ENCODE results near the gene ACSS3.

Gene ACSS3

DNA sequence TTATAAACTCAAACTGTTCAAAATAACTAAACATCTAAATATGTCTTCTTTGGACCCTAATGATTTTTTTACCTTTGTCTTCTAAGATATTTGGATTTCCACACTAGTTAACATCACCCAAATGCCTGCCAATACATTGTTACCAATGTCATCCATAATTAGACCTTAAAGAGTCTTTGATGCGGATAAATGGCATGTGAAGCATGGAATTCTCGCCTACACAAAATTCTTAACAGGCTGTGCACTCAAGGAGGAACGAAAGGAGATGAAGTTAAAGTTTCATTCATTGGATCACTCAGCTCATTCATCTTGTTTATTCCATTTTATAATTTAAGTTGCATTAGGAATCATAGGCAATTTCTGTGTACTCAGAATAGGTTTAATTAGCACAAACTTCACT lies 219.7 kb downstream of the ACSS3 start:
- H3K27me3 ChIP-seq (ENCODE audit: control insufficient read depth, insufficient read depth, low read length): no peaks in the 10 kb centered on the region
- H3K9me3 ChIP-seq (ENCODE audit: control insufficient read depth, insufficient read depth, low read length): no peaks in the 10 kb centered on the region
- no peak overlapping the region for H3K27ac ChIP-seq (ENCODE audit: low read depth, low read length)
- no peak overlapping the region for H3K4me3 ChIP-seq (ENCODE audit: low read depth, low read length)
- H3K36me3 ChIP-seq (ENCODE audit: control insufficient read depth, insufficient read depth, low read length): no peaks in the 10 kb centered on the region
- H3K9ac ChIP-seq (ENCODE audit: low read depth, low read length): no peak overlapping the region
- no peaks in the 10 kb centered on the region for H3K4me1 ChIP-seq (ENCODE audit: control insufficient read depth, insufficient read depth, low read length)

DNA sequence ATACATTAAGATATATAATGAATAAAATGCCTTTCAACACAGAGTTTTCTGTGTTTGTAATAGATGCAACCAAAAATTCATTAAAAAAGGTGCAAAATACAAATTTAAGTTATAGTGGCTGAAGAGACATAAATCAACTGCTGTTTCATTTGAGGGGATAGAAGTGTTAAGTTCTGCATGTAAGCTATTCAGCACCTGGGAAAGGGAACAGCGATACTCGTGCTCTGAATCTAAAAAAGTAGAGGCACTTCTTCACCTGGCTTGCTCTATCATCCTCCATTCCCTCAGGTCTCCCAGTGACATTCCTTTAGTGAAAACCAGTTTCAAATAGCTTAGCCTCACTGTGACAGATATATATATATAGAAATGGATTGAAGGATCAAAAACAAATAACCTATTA lies 222.6 kb downstream of the ACSS3 start:
- Histone ChIP-seq H3K27me3 (ENCODE audit: control insufficient read depth, insufficient read depth, low read length) (no peaks in the 10 kb centered on the region), H3K4me1 (ENCODE audit: control insufficient read depth, insufficient read depth, low read length) (no peaks in the 10 kb centered on the region), H3K4me3 (ENCODE audit: low read depth, low read length) (no peak overlapping the region), H3K9ac (ENCODE audit: low read depth, low read length) (no peak overlapping the region), H3K9me3 (ENCODE audit: control insufficient read depth, insufficient read depth, low read length) (no peaks in the 10 kb centered on the region), H3K27ac (ENCODE audit: low read depth, low read length) (no peak overlapping the region), H3K36me3 (ENCODE audit: control insufficient read depth, insufficient read depth, low read length) (no peaks in the 10 kb centered on the region)

DNA sequence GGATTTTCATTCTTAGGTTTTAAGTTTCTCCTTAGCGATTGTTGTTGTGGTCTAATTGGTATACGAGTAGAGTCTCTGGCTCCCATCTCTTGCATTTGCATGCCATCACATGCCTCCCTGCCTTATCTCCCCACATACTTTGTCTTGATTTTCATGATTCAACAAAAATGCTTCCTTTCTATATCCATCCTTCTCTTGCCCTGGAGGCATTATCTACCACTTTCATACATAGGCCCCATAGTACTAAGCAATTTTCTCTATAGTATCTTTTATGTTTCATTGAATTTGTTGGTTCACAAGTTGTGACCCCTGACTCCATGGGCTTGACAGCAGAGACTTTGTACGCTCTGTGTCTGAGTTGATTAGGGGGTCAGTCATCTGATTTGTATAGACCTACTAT lies 226.1 kb downstream of the ACSS3 start:
- Histone ChIP-seq H3K27me3 (ENCODE audit: control insufficient read depth, insufficient read depth, low read length) (no peaks in the 10 kb centered on the region), H3K9me3 (ENCODE audit: control insufficient read depth, insufficient read depth, low read length) (no peaks in the 10 kb centered on the region), H3K36me3 (ENCODE audit: control insufficient read depth, insufficient read depth, low read length) (no peaks in the 10 kb centered on the region), H3K4me1 (ENCODE audit: control insufficient read depth, insufficient read depth, low read length) (no peaks in the 10 kb centered on the region), H3K9ac (ENCODE audit: low read depth, low read length) (no peak overlapping the region), H3K4me3 (ENCODE audit: low read depth, low read length) (no peak overlapping the region), H3K27ac (ENCODE audit: low read depth, low read length) (no peak overlapping the region)

Data from HUES48 (cell line).